Aortic smooth muscle cell (primary cell): ENCODE data around the gene CFH. TPM values are rescaled to one million over a fixed set of nuclear protein-coding genes. Genes with fewer than 3 reads are reported as not detected.

Experiments
- total RNA-seq: library from RNA; depleted of rRNA; stranded (reverse); fragments of >200 nt; gene quantifications from 2 replicates; pipeline ENCODE4 v1.2.3, GENCODE V29; 2014

CFH gene
- total RNA-seq = 285 and 426 TPM in 2 replicates

GRCh38 chr1:196651637-196652215 lies at the start of gene CFH:
Gene CFH, plus strand, starts transcription at chr1:196652043. Its CDS starts 75 bp downstream, at chr1:196652118.

GRCh38 chr1:196608390-196609369 lies 43.2 kb upstream of the CFH start, which contains the start of gene KCNT2:
Gene KCNT2, minus strand, starts transcription at chr1:196608440. Its CDS starts 131 bp downstream, at chr1:196608309.

DNA sequence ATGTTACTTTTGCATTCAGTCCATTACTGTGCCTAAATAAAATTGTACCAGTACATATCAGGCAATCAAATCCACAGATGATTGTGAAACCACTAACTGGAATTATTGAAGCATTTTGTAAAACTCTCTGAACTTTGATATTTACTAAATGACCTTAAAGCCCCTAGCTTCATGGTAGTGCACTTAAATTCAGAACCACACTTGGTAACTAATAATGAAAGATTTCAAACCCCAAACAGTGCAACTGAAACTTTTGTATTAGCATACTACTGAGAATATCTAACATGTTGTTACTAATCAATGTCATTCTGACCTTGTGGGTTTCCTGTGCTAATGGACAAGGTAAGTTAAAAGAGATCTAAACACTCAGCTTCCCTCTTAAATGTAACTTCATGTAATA lies 122.8 kb downstream of the CFH start, which contains the start of gene CFHR3:
TSS of gene CFHR3 (plus strand) at position 238 of the 400 bp plus-strand sequence. CDS start at position 285, 47 bp downstream.

Other genes starting within 250 kb of the CFH start
- 2.2 and 4.2 TPM in 2 replicates for gene KCNT2, start 43.6 kb upstream of the CFH start, total RNA-seq
- gene CFHR3, start 122.8 kb downstream of the CFH start, total RNA-seq = 0.06 TPM in 1 of 2 replicates, not detected in the other
- 0.12 and 0.13 TPM in 2 replicates for gene CFHR1, start 167.7 kb downstream of the CFH start, total RNA-seq
- gene CFHR4, start 236.0 kb downstream of the CFH start, total RNA-seq = not detected in 2 replicates